Transverse colon (tissue), 4 donors: ENCODE measurements around the gene MPIG6B. TPM values are rescaled to one million over a fixed set of nuclear protein-coding genes. Genes with fewer than 3 reads are reported as not detected.

Source experiments
- DNase-seq: peaks from one replicate; pipeline ENCODE4 v3.0.0-alpha.2; 2019
- H3K27ac ChIP-seq, 4 donors: fragments of 200-600 bp; sonication (generic); 2 replicates each; pipeline ENCODE4 v1.5.1; 2016 to 2018; ENCODE audit warnings: inconsistent platforms in 4 of 4
- H3K27me3 ChIP-seq: fragments of 200-600 bp; sonication (generic); 2 replicates; pipeline ENCODE4 v1.5.1; 2017; ENCODE audit warnings: inconsistent platforms
- H3K36me3 ChIP-seq, 4 donors: fragments of 200-600 bp; sonication (generic); 2 replicates each; pipeline ENCODE4 v1.5.1; 2017 to 2019; ENCODE audit warnings: inconsistent platforms in 4 of 4
- H3K4me1 ChIP-seq, 4 donors: fragments of 200-600 bp; sonication (generic); 2 replicates each; pipeline ENCODE4 v1.5.1; 2017 to 2020; ENCODE audit warnings: inconsistent platforms in 4 of 4
- H3K4me3 ChIP-seq, 4 donors: fragments of 200-600 bp; sonication (generic); 1 replicate in 1 of 4; 2 replicates in 3 of 4; pipeline versions ENCODE4 v1.5.1 to v1.6.1; 2017 to 2019; ENCODE audit warnings: inconsistent platforms in 4 of 4
- H3K9me3 ChIP-seq, 2 donors: fragments of 200-600 bp; sonication (generic); 2 replicates each; pipeline ENCODE4 v1.5.1; 2017 to 2019; ENCODE audit warnings: inconsistent platforms in 2 of 2
- EP300 ChIP-seq: sonication (generic); formaldehyde crosslinking; IDR thresholded peaks from one replicate; pipeline ENCODE4 v1.6.1; 2017; ENCODE audit warnings: antibody characterized with exemption, low read depth
- POLR2A ChIP-seq: fragments of 450-650 bp; IDR thresholded peaks from one replicate; pipeline ENCODE4 v1.6.1; 2016; ENCODE audit warnings: antibody characterized with exemption, mild to moderate bottlenecking, moderate library complexity
- POLR2AphosphoS5 ChIP-seq, 3 donors: sonication (generic); formaldehyde crosslinking; IDR thresholded peaks; one replicate each; pipeline ENCODE4 v1.6.1; 2016; ENCODE audit warnings: antibody characterized with exemption in 3 of 3
- WGBS, 2 donors: methylation state at CpG; one replicate each; pipeline ENCODE4 v1.1.5; 2018; ENCODE audit warnings: low coverage in 1 of 2; 5-methylcytosine and 5-hydroxymethylcytosine counted together
- in situ Hi-C, 4 donors: fragments of 200-750 bp; cut with MboI; loops; one replicate each; pipeline versions ENCODE4 v1.15.0 to v1.15.1; 2017; ENCODE audit warnings: low sequenced_read_pairs in 3 of 4, low pct_ligation_motif_present in 1 of 4, low pct_unique_long_range_greater_than_20kb in 1 of 4
- intact Hi-C: fragments of 100-400 bp; cut with DNase I; formaldehyde crosslinking; loops from one replicate; pipeline ENCODE4 v1.15.1; 2023; ENCODE audit warnings: low total_unique reads
- total RNA-seq, 4 donors: library from RNA; depleted of rRNA; stranded (reverse); fragments of >200 nt; gene quantifications; one replicate each; pipeline ENCODE4 v1.1.0, GENCODE V29; 2016
- TF ChIP-seq, protein P1 (sequence below), 5 experiments: fragments of 200-600 bp in 3 of 5; fragments of 450-650 bp in 2 of 5; sonication (generic) in 3 of 5; IDR thresholded peaks; 1 replicate in 2 of 5; 2 replicates in 3 of 5; pipeline ENCODE4 v1.5.1; 2016 to 2017; ENCODE audit warnings: antibody characterized with exemption in 5 of 5, inconsistent platforms in 3 of 5, mild to moderate bottlenecking in 2 of 5, moderate library complexity in 1 of 5

MPIG6B gene
- total RNA-seq, 4 donors from 2014 or later = 0.16 TPM; not detected in 3

DNA sequence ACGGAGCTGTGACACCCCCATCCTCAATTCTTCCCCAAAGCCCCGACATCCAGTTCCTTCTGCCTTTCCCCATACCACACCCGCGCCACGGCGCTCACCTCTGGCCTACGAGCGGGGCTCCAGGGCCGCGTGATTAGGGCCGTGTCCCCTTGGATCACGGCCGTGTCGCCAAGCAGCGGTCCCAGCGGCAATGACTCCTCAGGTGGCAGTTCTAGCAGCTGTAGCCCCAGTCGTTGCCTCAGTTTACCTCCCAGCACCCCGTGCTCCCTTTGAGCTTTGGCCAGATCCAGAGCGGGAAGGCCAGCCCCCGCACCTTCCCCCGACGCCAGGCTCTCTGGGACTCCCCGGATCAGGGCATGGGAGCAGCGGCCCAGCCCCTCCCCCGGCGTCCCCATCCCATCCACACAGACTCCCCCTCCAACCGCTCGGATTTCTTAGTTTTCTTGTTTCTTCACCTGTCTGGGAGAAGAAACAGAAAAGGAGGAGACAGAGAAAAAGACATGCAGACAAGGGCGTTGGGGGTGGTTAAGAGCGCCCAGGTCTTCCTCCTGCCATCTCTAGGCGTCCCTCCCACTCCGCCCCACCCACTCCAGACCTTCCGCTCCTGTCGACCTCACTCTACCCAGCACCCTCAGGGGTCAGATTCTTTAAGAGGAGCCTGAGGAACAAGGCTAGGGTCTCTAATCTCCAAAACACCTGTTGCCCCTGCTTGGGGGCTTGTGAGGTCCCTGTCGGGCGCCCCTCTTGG lies 5.8 kb downstream of the MPIG6B start, which contains the start of gene DDAH2:
Gene DDAH2 (minus strand): TSS at position 533 of the 748 bp plus-strand sequence. CDS start 138 bp downstream, at position 395.
- H3K36me3 ChIP-seq = peaks cover 0 to 27% (median 13%) of the 10 kb centered on the region in 4 donors
- TF ChIP-seq, protein P1, sequence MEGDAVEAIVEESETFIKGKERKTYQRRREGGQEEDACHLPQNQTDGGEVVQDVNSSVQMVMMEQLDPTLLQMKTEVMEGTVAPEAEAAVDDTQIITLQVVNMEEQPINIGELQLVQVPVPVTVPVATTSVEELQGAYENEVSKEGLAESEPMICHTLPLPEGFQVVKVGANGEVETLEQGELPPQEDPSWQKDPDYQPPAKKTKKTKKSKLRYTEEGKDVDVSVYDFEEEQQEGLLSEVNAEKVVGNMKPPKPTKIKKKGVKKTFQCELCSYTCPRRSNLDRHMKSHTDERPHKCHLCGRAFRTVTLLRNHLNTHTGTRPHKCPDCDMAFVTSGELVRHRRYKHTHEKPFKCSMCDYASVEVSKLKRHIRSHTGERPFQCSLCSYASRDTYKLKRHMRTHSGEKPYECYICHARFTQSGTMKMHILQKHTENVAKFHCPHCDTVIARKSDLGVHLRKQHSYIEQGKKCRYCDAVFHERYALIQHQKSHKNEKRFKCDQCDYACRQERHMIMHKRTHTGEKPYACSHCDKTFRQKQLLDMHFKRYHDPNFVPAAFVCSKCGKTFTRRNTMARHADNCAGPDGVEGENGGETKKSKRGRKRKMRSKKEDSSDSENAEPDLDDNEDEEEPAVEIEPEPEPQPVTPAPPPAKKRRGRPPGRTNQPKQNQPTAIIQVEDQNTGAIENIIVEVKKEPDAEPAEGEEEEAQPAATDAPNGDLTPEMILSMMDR (IDR thresholded peaks at IDR 0.05) = peak in 3 of 5 experiments; percentile 42 to 78 (median 51)
- no peak for TF ChIP-seq POLR2AphosphoS5 (IDR thresholded peaks at IDR 0.05)
- no peak for TF ChIP-seq EP300
- TF ChIP-seq POLR2A = no peak
- intact Hi-C loops (loop anchor here (5.0 kb wide), 1 partner anchor 103 kb away; no protein-coding TSS in a partner anchor), in situ Hi-C loops (no loop called here)
- WGBS, 2 donors = 0 to 25% methylated on average over 2 to 36 of the region's 36 CpGs
- no peaks in the 10 kb centered on the region for H3K27me3 ChIP-seq
- peaks cover 17 to 63% (median 39%) of the 10 kb centered on the region in 4 donors for H3K4me1 ChIP-seq
- peak within 1 kb of the TSS; percentile 94 to 99 (median 96) for H3K27ac ChIP-seq
- H3K9me3 ChIP-seq = no peaks in the 10 kb centered on the region
- H3K4me3 ChIP-seq = peak within 1 kb of the TSS; percentile 58 to 79 (median 73)
- DNase-seq = peak; percentile 33

DNA sequence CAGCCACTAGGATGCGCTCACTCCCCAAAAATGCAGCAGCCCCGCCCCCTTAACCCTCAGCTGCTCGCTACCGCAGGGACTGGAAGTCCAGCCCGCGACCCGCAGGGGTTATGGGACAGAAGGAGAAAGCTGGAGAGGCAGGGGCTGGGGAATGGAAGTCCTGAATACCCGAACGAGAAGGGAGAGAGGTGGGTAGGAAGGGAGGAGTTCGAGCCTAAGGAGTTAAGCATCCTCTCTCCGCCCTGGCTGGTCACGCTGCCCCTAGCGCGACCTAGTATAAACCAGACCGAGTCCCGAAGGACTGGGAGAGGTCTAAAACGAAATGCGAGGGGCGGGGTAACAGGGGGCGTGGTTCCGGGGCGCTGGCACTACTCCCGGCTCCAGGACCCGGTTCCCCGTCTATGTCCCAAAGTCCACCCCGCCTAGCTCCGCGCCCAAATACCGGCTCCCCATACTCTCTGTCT lies 6.4 kb downstream of the MPIG6B start:
- 2% methylated on average over 22 of the region's 29 CpGs; no CpG with 5 or more reads in 1 of the 2 donors for WGBS, 2 donors
- Histone ChIP-seq H3K27ac (peak overlapping the region; percentile 94 to 99 (median 96)), H3K27me3 (no peaks in the 10 kb centered on the region), H3K4me1 (peaks cover 23 to 69% (median 45%) of the 10 kb centered on the region in 4 donors), H3K9me3 (no peaks in the 10 kb centered on the region), H3K4me3 (peak overlapping the region; percentile 58 to 79 (median 73)), H3K36me3 (peaks cover 0 to 28% (median 13%) of the 10 kb centered on the region in 4 donors)
- intact Hi-C loops (loop anchor here (5.0 kb wide), 1 partner anchor 103 kb away; no protein-coding TSS in a partner anchor), in situ Hi-C loops (no loop called here)
- peak; percentile 79 for TF ChIP-seq POLR2A
- peak; percentile 86 to 94 (median 89) for TF ChIP-seq POLR2AphosphoS5 (IDR thresholded peaks at IDR 0.05)
- TF ChIP-seq, protein P1 (IDR thresholded peaks at IDR 0.05) = peak in 2 of 5 experiments; percentile 46 to 74
- TF ChIP-seq EP300 = no peak
- DNase-seq = peak; percentile 97

DNA sequence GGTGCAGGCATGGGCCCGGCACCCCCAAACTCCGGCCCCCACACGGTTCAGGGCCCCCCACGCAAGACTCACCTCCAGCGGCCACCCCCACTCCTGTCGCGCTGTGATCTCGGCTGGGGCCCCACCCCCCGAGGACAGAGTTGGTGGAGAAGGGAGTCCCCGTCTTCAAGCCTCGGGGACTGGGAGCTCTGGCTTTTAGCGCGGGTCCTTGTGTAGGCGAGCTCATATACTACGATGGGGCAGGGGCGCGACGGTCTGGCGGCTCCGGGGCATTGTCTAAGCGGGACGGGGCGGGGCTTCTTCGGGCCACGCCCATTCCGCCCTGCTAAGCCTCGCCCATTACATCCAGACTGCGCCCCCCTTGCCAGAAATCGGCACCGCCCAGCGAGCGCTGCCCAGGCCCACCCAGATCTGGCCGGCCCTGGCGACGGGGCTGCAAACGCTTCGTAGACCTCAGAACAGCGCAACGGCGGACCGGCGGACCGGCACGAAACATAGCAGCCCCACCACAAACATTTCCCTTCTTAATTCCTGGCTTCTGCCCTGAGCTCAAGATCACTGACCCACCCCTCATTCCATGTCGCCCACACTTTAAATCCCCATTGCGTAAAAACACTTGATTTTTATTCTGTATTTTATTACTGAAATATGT lies 6.9 kb downstream of the MPIG6B start:
- peaks cover 23 to 72% (median 48%) of the 10 kb centered on the region in 4 donors for H3K4me1 ChIP-seq
- peak; percentile 90 for DNase-seq
- H3K27me3 ChIP-seq = no peaks in the 10 kb centered on the region
- in situ Hi-C loops (loop anchor here in 1 of 4 donors (10.0 kb wide), 1 partner anchor 95 kb away; the partner anchor contains the start of gene HSPA1B), intact Hi-C loops (loop anchor here (5.0 kb wide), 1 partner anchor 102 kb away; no protein-coding TSS in a partner anchor)
- H3K36me3 ChIP-seq = peaks cover 0 to 28% (median 13%) of the 10 kb centered on the region in 4 donors
- H3K27ac ChIP-seq = peak overlapping the region; percentile 94 to 99 (median 96)
- H3K4me3 ChIP-seq = peak overlapping the region; percentile 58 to 79 (median 73)
- WGBS, 2 donors = 3 to 38% methylated on average over 2 to 41 of the region's 46 CpGs
- no peaks in the 10 kb centered on the region for H3K9me3 ChIP-seq
- TF ChIP-seq POLR2AphosphoS5 (IDR thresholded peaks at IDR 0.05) = peak in 2 of 3 donors; percentile 63 to 76
- peak; percentile 75 for TF ChIP-seq POLR2A
- no peak for TF ChIP-seq EP300
- TF ChIP-seq, protein P1 (IDR thresholded peaks at IDR 0.05) = no peak
